Stimulated activated CD8-positive, alpha-beta memory T cell treated with anti-CD3 and anti-CD28 coated beads, Interleukin-15, amount 100 ng/mL, for 24 hours (primary cell): ENCODE measurements around the gene PSMD6.

Experiments
- DNase-seq: peaks from one replicate; pipeline ENCODE4 v3.0.0-alpha.2; 2020; ENCODE audit warnings: low read depth

Gene PSMD6

GRCh38 chr3:64046592-64046991 lies 23.3 kb upstream of the PSMD6 start:
- DNase-seq: no peak

GRCh38 chr3:64042952-64043351 lies 19.7 kb upstream of the PSMD6 start:
- DNase-seq: no peak

- no peak for DNase-seq
Observed at GRCh38 chr3:64039981-64040733, 16.9 kb upstream of the PSMD6 start.

- DNase-seq: no peak
Observed at GRCh38 chr3:64039332-64039731, 16.0 kb upstream of the PSMD6 start.

GRCh38 chr3:64038253-64038767 lies 15.0 kb upstream of the PSMD6 start:
- no peak for DNase-seq

GRCh38 chr3:64037084-64037483 lies 13.8 kb upstream of the PSMD6 start:
- DNase-seq: no peak

- no peak for DNase-seq
Observed at GRCh38 chr3:64033069-64033468, 9.8 kb upstream of the PSMD6 start.

GRCh38 chr3:64031540-64032508 lies 8.5 kb upstream of the PSMD6 start:
- DNase-seq: no peak

- peak; percentile 55 for DNase-seq
Observed at GRCh38 chr3:64030741-64031140, 7.4 kb upstream of the PSMD6 start.

- no peak for DNase-seq
Observed at GRCh38 chr3:64029287-64029686, 6.0 kb upstream of the PSMD6 start.

GRCh38 chr3:64028754-64029153 lies 5.5 kb upstream of the PSMD6 start:
- DNase-seq: no peak

- DNase-seq: no peak
Observed at GRCh38 chr3:64027658-64028057, 4.4 kb upstream of the PSMD6 start.

- DNase-seq: no peak
Observed at GRCh38 chr3:64026346-64026745, 3.1 kb upstream of the PSMD6 start.

- no peak for DNase-seq
Observed at GRCh38 chr3:64023861-64024223, 548 bp upstream of the PSMD6 start.

- DNase-seq: no peak
Observed at GRCh38 chr3:64022451-64023186, 675 bp downstream of the PSMD6 start.

GRCh38 chr3:64021922-64022321 lies 1.4 kb downstream of the PSMD6 start:
- no peak for DNase-seq

GRCh38 chr3:64019879-64020278 lies 3.4 kb downstream of the PSMD6 start:
- DNase-seq: no peak

- DNase-seq: no peak
Observed at GRCh38 chr3:64019271-64019670, 4.0 kb downstream of the PSMD6 start.

- DNase-seq: no peak
Observed at GRCh38 chr3:64016941-64017620, 6.2 kb downstream of the PSMD6 start.

- DNase-seq: no peak
Observed at GRCh38 chr3:64011685-64012084, 11.6 kb downstream of the PSMD6 start.

GRCh38 chr3:64010199-64010598 lies 13.1 kb downstream of the PSMD6 start:
- no peak for DNase-seq

GRCh38 chr3:64009528-64009927 lies 13.8 kb downstream of the PSMD6 start:
- no peak for DNase-seq
